Measurements from ENCODE around the gene MAP4K2. TPM values are rescaled to one million over a fixed set of nuclear protein-coding genes. Genes with fewer than 3 reads are reported as not detected.

MAP4K2 gene
- total RNA-seq, 1 donor from 2014 or later, result 25.8 TPM

DNA sequence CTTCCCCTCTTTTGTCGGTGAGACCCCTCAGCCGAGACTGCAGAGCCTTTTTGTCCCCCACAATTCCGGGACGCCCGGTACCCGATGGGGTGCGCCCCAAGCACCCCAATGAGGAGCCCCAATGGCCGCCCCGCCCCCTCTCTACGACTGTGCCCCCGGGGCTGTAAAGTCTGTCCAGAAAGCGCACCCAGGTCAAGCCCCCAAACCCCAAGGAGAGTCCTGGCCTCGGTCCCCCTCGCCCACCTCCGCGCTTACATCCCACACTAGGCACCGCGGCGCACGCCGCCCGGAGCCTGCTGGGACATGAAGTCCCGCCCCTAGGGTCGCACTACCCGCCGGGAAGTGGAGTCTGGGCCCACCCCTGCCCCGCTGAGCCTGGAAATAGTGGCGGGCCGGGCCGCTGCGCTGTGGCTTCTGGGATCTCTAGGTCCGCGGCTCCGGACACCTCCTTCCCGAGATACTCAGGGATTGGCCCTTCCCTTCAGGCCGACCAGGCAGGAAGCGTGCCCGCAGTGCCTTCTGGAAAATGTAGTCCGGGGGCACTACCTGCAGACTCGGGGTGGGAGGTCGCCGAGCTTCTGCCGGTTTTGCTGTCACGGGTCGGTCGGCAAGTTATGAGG lies 7.4 kb upstream of the MAP4K2 start, which contains the start of gene MEN1:
MEN1 (minus strand) TSS at position 281 of the 620 bp plus-strand sequence. CDS start 442 bp downstream, outside the sequence.
- Mint-ChIP-seq H3K9me3 (no peaks in the 10 kb centered on the region), H3K4me1 (peaks cover 10% of the 10 kb centered on the region), H3K36me3 (peaks cover 13% of the 10 kb centered on the region), H3K27ac (peak within 1 kb of the TSS; percentile 95), H3K4me3 (peak within 1 kb of the TSS; percentile 95), H3K27me3 (ENCODE audit: low read depth) (no peaks in the 10 kb centered on the region)
- TF ChIP-seq, protein P1, sequence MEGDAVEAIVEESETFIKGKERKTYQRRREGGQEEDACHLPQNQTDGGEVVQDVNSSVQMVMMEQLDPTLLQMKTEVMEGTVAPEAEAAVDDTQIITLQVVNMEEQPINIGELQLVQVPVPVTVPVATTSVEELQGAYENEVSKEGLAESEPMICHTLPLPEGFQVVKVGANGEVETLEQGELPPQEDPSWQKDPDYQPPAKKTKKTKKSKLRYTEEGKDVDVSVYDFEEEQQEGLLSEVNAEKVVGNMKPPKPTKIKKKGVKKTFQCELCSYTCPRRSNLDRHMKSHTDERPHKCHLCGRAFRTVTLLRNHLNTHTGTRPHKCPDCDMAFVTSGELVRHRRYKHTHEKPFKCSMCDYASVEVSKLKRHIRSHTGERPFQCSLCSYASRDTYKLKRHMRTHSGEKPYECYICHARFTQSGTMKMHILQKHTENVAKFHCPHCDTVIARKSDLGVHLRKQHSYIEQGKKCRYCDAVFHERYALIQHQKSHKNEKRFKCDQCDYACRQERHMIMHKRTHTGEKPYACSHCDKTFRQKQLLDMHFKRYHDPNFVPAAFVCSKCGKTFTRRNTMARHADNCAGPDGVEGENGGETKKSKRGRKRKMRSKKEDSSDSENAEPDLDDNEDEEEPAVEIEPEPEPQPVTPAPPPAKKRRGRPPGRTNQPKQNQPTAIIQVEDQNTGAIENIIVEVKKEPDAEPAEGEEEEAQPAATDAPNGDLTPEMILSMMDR (IDR thresholded peaks at IDR 0.05; ENCODE audit: unreplicated experiment), result no peak
- peak; percentile 83 to 90 for DNase-seq (ENCODE audit: low spot score in 2 of 2, unreplicated experiment in 2 of 2)

DNA sequence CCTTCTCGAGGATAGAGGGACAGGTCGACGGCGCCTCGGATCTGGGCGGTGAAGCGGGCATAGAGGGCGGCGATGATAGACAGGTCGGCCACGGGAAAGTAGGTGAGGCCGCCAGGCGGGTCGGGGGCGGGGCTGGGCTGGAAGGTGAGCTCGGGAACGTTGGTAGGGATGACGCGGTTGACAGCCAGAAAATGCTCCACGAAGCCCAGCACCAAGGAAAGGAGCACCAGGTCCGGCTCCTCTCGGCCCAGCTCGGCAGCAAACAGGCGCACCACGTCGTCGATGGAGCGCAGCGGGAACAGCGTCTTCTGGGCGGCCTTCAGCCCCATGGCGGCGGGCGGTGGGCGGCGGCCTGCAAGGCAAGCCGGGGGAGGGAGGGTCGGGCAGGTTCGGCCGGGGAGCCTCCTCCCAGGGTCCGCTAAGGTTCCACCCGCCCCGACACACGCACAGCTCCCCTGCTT lies 6.8 kb upstream of the MAP4K2 start:
- Mint-ChIP-seq H3K27me3 (ENCODE audit: low read depth) (no peaks in the 10 kb centered on the region), H3K36me3 (peaks cover 13% of the 10 kb centered on the region), H3K4me3 (peak overlapping the region; percentile 95), H3K9me3 (no peaks in the 10 kb centered on the region), H3K4me1 (peaks cover 10% of the 10 kb centered on the region), H3K27ac (peak overlapping the region; percentile 95)
- TF ChIP-seq, protein P1 (IDR thresholded peaks at IDR 0.05; ENCODE audit: unreplicated experiment), result no peak
- no peak for DNase-seq (ENCODE audit: low spot score in 2 of 2, unreplicated experiment in 2 of 2)

- TF ChIP-seq, protein P1 (IDR thresholded peaks at IDR 0.05; ENCODE audit: unreplicated experiment), result no peak
- Mint-ChIP-seq H3K9me3 (no peaks in the 10 kb centered on the region), H3K36me3 (peaks cover 13% of the 10 kb centered on the region), H3K4me3 (no peak overlapping the region), H3K4me1 (peaks cover 19% of the 10 kb centered on the region), H3K27me3 (ENCODE audit: low read depth) (no peaks in the 10 kb centered on the region), H3K27ac (no peak overlapping the region)
- DNase-seq (ENCODE audit: low spot score in 2 of 2, unreplicated experiment in 2 of 2), result no peak
Measured at GRCh38 chr11:64805481-64805880, 2.5 kb upstream of the MAP4K2 start.

- Mint-ChIP-seq H3K4me1 (peaks cover 15% of the 10 kb centered on the region), H3K4me3 (peak overlapping the region; percentile 88), H3K27ac (no peak overlapping the region), H3K27me3 (ENCODE audit: low read depth) (no peaks in the 10 kb centered on the region), H3K36me3 (peaks cover 13% of the 10 kb centered on the region), H3K9me3 (no peaks in the 10 kb centered on the region)
- TF ChIP-seq, protein P1 (IDR thresholded peaks at IDR 0.05; ENCODE audit: unreplicated experiment), result no peak
- no peak for DNase-seq (ENCODE audit: low spot score in 2 of 2, unreplicated experiment in 2 of 2)
Measured at GRCh38 chr11:64804346-64805210, 1.6 kb upstream of the MAP4K2 start.

DNA sequence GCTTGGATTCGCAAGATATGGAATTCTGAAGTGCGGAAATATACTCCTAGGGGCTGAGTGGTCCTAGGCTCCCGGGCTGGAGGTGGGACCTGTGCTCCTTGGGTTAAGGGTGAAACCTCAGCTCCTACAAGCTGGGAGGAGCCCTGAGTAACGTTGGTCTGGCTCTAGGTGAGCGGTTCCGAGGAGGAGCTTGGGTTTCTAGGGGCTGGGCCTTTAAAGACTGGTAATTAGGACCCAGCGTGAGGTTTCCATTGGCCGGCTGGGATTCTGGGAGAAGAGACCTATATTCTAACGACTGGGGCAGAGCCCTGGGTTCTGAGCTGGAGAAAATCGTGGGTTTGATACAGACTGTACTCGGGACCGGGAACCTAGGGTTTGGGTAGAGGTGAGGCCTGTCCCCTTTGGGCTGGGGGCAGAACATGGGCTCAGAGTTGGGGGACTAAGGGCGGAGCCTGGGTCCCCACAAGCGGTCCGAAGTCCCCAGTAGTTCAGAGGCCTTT lies 882 bp upstream of the MAP4K2 start:
- no peaks in the 10 kb centered on the region for H3K27me3 Mint-ChIP-seq (ENCODE audit: low read depth)
- peak overlapping the region; percentile 97 for H3K27ac Mint-ChIP-seq
- H3K36me3 Mint-ChIP-seq, result peaks cover 13% of the 10 kb centered on the region
- TF ChIP-seq, protein P1 (IDR thresholded peaks at IDR 0.05; ENCODE audit: unreplicated experiment), result no peak
- H3K9me3 Mint-ChIP-seq, result no peaks in the 10 kb centered on the region
- peak overlapping the region; percentile 88 for H3K4me3 Mint-ChIP-seq
- no peak for DNase-seq (ENCODE audit: low spot score in 2 of 2, unreplicated experiment in 2 of 2)
- H3K4me1 Mint-ChIP-seq, result peaks cover 10% of the 10 kb centered on the region

Data from mesothelial cell of epicardium (in vitro differentiated cells).